Chondrocyte (in vitro differentiated cells): ENCODE measurements around the gene ALG9. TPM values are rescaled to one million over a fixed set of nuclear protein-coding genes. Genes with fewer than 3 reads are reported as not detected.

ENCODE experiments used
- DNase-seq: peaks from one replicate; pipeline ENCODE4 v3.0.0; 2021; ENCODE audit warnings: mixed read lengths, low spot score
- H3K27ac Mint-ChIP-seq: one replicate; pipeline ENCODE4 v1.8.0; 2021; ENCODE audit warnings: mild to moderate bottlenecking, moderate library complexity, mixed read lengths; ENCODE audit not compliant: unreplicated experiment
- H3K27me3 Mint-ChIP-seq: 2 replicates; pipeline ENCODE4 v1.8.0; 2021; ENCODE audit warnings: low read depth, mixed read lengths
- H3K36me3 Mint-ChIP-seq: 2 replicates; pipeline ENCODE4 v1.8.0; 2021; ENCODE audit warnings: low read depth, mixed read lengths
- H3K4me1 Mint-ChIP-seq: 2 replicates; pipeline ENCODE4 v1.8.0; 2021; ENCODE audit warnings: low read depth, mild to moderate bottlenecking, mixed read lengths
- H3K4me3 Mint-ChIP-seq: one replicate; pipeline ENCODE4 v1.8.0; 2021; ENCODE audit warnings: mild to moderate bottlenecking, moderate library complexity, mixed read lengths; ENCODE audit not compliant: unreplicated experiment
- H3K9me3 Mint-ChIP-seq: 2 replicates; pipeline ENCODE4 v1.8.0; 2021; ENCODE audit warnings: low read depth, mixed read lengths
- total RNA-seq: library from RNA; stranded (reverse); gene quantifications from 3 replicates; pipeline ENCODE4 v1.2.1, GENCODE V29; 2021
- TF ChIP-seq, protein P1 (sequence below): fragments of 200-600 bp; sonication (generic); IDR thresholded peaks from 2 replicates; pipeline ENCODE4 v1.5.0; 2021; ENCODE audit warnings: antibody characterized with exemption, mild to moderate bottlenecking, moderate library complexity

Gene ALG9
- total RNA-seq, 1 donor from 2014 or later: 29.8 TPM

DNA sequence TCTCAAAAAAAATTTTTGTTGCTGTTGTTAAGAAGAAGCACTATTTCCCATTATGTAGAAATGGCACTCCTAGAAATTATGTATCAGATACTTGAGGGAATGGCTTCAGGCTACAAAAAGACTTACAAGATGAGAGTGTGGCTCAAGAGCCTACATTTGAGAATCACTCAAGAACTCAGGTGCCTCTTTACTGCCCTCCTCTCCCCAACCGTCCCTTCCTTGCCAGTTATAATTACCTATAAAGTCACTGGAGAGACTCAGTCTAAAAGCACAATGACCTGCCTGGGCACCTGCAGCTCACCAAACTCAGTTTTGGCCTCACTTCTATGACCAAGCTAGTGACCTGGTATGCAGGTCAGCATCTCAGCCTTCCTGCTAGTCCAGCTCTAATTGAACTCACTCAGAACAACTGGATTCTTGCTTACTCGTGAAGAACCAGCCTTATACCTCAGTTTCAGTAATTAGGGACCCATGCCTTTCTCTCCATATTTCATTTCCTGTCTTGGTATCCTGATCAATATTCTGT is 63.3 kb downstream of the ALG9 start:
- Mint-ChIP-seq H3K4me3 (no peak overlapping the region), H3K27me3 (no peaks in the 10 kb centered on the region), H3K9me3 (no peaks in the 10 kb centered on the region), H3K36me3 (peaks cover 27% of the 10 kb centered on the region), H3K4me1 (peaks cover 5% of the 10 kb centered on the region), H3K27ac (no peak overlapping the region)
- DNase-seq: no peak
- TF ChIP-seq, protein P1, sequence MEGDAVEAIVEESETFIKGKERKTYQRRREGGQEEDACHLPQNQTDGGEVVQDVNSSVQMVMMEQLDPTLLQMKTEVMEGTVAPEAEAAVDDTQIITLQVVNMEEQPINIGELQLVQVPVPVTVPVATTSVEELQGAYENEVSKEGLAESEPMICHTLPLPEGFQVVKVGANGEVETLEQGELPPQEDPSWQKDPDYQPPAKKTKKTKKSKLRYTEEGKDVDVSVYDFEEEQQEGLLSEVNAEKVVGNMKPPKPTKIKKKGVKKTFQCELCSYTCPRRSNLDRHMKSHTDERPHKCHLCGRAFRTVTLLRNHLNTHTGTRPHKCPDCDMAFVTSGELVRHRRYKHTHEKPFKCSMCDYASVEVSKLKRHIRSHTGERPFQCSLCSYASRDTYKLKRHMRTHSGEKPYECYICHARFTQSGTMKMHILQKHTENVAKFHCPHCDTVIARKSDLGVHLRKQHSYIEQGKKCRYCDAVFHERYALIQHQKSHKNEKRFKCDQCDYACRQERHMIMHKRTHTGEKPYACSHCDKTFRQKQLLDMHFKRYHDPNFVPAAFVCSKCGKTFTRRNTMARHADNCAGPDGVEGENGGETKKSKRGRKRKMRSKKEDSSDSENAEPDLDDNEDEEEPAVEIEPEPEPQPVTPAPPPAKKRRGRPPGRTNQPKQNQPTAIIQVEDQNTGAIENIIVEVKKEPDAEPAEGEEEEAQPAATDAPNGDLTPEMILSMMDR: no peak

DNA sequence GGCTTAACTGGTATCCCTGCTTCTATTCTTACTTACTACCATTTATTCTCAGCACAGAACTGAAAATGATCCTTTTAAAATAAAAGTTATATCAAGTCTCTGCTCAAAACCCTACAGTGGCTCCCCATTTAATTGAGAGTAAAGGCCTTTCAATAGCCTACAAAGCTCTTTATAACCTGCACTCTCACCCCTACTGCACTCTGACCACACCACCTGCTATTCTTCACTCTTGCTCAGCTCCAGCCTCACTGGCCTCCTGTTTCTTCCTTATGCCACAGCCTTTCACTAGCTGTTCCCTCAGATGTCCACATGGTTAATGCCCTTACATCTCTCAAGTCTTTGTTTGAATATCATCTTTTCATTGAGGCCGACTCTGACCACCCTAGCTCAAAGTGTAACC is 64.3 kb downstream of the ALG9 start:
- TF ChIP-seq, protein P1: no peak
- peaks cover 27% of the 10 kb centered on the region for H3K36me3 Mint-ChIP-seq
- no peak overlapping the region for H3K4me3 Mint-ChIP-seq
- DNase-seq: no peak
- H3K4me1 Mint-ChIP-seq: peaks cover 5% of the 10 kb centered on the region
- no peak overlapping the region for H3K27ac Mint-ChIP-seq
- no peaks in the 10 kb centered on the region for H3K9me3 Mint-ChIP-seq
- no peaks in the 10 kb centered on the region for H3K27me3 Mint-ChIP-seq

DNA sequence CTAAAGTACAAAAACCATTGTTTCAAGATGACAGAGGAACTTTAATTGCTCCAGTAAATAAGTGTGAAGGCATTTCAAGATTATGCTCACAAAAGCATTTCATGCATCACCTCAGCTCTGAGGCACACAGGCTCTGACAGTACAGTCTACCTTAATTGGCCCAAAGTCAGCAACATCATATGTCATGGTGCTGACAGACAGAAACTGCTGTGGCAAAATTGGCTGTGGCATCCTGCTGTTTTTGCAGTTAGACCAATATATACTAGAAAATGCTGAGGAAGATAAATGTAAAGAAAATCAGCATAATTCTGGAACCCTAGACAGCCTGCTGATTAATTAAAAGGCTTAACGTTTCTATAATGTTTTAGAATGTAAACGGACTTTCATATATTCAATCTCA is 70.2 kb downstream of the ALG9 start:
- Mint-ChIP-seq H3K27me3 (no peaks in the 10 kb centered on the region), H3K4me3 (no peak overlapping the region), H3K36me3 (peaks cover 32% of the 10 kb centered on the region), H3K9me3 (peaks cover 4% of the 10 kb centered on the region), H3K4me1 (peaks cover 15% of the 10 kb centered on the region), H3K27ac (no peak overlapping the region)
- no peak for DNase-seq
- TF ChIP-seq, protein P1: no peak

DNA sequence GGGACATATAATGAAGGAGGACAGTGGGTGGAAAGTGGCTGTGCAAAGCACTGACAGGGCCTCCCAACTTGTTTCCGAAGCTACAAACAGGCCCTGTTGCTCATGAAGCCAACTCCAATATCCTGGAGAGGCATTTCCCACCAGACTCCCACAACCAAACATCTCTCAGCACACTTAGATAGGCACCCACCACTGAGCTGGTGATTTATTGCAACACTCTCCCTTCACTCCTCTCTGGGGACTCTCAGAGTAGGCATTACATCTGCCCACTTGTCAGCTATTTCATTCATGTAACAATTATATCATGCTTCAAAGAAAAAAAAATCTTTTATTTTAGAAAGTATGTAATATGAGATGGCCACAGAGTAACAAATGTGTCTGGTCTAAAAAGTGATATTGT is 73.1 kb downstream of the ALG9 start:
- Mint-ChIP-seq H3K27ac (no peak overlapping the region), H3K4me1 (peaks cover 22% of the 10 kb centered on the region), H3K27me3 (no peaks in the 10 kb centered on the region), H3K36me3 (peaks cover 22% of the 10 kb centered on the region), H3K4me3 (no peak overlapping the region), H3K9me3 (peaks cover 4% of the 10 kb centered on the region)
- no peak for DNase-seq
- TF ChIP-seq, protein P1: no peak

DNA sequence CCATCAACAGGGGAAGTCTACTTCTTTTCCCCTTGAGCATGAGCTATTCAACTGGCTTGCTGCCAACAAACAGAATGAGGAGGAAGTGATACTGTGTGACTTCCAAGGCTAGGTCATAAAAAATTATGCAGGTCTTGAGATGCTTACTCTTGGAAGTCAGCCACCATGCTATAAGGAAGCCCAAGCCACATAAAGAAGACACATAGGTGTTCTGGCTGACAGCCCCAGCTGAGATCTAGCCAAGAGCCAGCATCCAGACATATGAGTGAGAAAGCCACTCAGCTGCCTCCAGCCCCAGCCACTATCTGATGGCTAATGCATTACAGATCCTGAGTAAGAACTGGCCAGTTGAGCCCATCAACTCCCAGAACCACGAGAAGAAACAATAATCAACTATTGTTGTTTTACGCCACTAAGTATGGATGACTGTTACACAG is 74.2 kb downstream of the ALG9 start:
- no peak for DNase-seq
- H3K4me1 Mint-ChIP-seq: peaks cover 28% of the 10 kb centered on the region
- no peak overlapping the region for H3K27ac Mint-ChIP-seq
- no peak overlapping the region for H3K4me3 Mint-ChIP-seq
- TF ChIP-seq, protein P1: no peak
- H3K9me3 Mint-ChIP-seq: peaks cover 4% of the 10 kb centered on the region
- H3K27me3 Mint-ChIP-seq: no peaks in the 10 kb centered on the region
- peaks cover 22% of the 10 kb centered on the region for H3K36me3 Mint-ChIP-seq
